8988T (cell line): ENCODE measurements around the gene MAPKBP1.

Source experiments
- DNase-seq: peaks from one replicate; pipeline ENCODE4 v3.0.0; 2011

Gene MAPKBP1

DNA sequence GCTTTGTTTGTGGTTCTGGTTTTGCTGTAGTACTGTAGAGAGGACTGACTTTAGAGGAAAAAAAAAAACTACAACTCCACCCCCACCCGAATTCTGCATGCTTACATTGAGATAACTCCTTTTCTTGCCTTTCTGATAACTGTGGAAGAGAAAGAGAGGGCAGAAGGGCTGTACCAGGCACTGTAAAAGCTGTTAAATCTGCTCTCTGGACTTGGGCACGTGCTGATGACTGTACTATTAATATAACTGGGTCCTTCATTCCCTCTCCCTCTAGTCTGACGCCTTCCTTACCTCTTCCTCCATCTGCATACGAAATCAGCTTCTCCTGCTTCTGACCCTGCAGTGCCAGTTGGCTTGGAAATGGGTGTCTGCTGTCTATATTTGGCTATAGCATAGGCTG, 15.0 kb downstream of the MAPKBP1 start:
- no peak for DNase-seq

DNA sequence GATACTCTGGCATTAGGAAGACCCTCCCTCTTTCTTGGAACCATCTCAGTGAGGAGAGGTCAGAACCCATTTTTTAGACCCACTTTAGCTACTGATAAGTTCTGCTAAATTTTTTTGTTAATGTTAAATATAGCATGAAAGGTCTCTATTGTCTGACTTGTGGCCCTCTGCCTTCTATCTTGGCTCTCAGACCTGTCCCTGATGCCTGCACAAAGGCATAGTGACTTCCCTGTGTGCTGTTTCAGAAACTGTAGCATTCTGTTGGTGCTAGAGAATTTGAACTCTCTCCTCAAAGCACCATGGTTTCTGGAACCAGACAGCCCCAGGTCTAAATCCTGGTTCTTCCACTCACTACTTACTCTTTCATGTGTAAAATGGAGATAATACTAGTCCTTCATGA, 15.4 kb downstream of the MAPKBP1 start:
- DNase-seq = no peak

DNA sequence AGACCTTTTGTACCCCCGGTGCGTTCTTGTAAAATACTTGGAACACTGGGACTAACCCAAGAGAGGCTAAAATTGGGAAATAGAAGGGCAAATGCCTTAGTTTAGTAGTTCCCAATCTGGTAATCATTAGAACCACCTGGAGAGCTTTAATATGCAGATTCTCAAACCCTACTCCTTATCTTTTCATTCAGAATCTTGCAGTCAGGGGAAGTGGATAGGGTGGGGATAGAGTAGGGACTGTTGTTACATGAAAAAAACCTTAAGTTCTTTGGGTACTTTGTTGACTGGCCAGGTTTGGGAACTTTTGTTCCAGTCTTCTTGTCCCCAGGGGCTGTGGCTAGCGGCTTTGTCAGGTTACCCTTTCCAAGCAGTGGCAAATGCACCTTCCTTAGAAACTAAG, 15.9 kb downstream of the MAPKBP1 start:
- no peak for DNase-seq

- DNase-seq = no peak
These were observed 16.7 kb downstream of the MAPKBP1 start for GRCh38 chr15:41790756-41791546.

GRCh38 chr15:41791547-41791937, 17.3 kb downstream of the MAPKBP1 start:
- no peak for DNase-seq

DNA sequence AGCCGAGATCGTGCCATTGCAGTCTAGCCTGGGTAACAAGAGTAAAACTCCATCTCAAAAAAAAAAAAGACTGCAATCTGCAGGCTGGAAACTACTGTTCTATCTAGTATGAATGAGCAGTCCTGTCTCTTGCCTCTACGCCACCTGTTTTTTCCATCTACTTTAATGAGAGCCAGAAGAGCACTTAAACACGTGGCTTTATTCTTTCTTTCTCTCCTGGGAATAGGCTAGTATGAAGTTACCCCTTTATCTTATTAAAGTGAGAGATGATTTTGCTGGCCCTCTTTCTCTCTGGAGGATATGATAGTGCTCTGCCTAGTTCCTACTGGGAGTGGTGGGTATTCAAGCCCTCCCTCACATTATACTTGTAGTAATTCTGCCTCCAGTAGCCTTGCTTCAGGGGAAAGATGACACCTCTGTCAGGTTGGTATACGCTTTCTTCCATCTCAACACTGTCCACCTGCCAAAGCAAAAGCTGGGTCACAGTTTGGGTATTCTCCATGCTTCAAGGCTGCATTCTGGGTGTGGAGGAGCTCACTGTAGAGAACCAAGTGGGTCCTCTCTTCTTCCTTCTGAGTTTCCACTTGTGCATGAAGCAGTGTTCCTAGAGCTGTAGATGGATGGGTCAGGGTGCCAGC, 17.8 kb downstream of the MAPKBP1 start:
- no peak for DNase-seq

DNA sequence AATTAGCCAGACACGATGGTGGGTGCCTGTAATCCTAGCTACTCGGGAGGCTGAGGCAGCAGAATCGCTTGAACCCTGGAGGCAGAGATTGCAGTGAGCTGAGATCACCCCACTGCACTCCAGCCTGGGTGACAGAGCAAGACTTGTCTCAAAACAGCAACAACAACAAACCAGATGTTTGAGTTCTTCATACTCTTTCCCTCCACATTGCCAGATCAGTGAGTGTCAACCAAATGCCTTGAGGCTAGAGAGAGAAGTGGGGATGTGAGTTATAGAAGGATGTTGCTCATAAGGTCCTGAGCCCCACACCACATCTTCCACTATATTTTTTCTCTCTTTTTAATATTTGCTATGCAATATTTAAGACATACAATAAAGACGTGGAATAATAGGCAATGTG, 19.8 kb downstream of the MAPKBP1 start:
- no peak for DNase-seq

- no peak for DNase-seq
These were observed 21.9 kb downstream of the MAPKBP1 start for GRCh38 chr15:41795996-41796856.

DNA sequence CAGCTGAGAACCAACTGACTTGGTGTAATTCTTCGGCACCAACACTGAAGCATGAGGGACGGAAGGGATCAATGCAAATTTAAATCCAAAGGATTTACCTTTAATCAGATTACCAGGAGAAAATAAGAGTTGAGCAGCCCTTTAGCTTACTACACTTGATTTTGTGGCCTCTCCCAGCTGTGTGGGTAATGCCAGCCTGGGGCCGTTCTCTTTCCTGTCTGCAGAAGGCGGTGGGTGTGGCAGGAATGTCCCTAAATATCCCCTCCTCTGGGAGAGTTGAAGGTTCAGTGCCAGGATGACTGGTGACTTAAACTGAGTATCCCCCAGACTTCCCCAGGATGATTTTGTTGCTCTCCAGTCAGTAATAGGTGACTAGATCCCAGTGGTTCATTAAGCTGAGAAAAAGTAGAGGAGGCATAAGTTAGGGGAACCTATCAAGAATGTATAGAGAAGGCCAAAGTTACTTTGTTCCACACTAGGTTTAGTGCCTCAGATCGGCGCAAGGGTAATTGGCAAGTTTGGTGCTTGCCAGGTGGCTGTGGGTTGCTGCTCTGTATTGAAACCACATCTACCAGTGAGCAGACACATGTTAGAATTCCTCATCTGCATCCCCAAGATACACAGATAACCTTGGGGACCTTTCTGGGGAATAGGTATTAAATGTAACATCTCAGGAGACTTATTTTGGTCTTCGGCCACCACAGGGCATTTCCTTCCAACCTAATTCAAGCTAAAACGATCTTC, 23.1 kb downstream of the MAPKBP1 start:
- no peak for DNase-seq

GRCh38 chr15:41798607-41799487, 24.6 kb downstream of the MAPKBP1 start:
- no peak for DNase-seq

GRCh38 chr15:41799488-41799805, 25.2 kb downstream of the MAPKBP1 start:
- no peak for DNase-seq

GRCh38 chr15:41801185-41801584, 26.9 kb downstream of the MAPKBP1 start:
- no peak for DNase-seq

DNA sequence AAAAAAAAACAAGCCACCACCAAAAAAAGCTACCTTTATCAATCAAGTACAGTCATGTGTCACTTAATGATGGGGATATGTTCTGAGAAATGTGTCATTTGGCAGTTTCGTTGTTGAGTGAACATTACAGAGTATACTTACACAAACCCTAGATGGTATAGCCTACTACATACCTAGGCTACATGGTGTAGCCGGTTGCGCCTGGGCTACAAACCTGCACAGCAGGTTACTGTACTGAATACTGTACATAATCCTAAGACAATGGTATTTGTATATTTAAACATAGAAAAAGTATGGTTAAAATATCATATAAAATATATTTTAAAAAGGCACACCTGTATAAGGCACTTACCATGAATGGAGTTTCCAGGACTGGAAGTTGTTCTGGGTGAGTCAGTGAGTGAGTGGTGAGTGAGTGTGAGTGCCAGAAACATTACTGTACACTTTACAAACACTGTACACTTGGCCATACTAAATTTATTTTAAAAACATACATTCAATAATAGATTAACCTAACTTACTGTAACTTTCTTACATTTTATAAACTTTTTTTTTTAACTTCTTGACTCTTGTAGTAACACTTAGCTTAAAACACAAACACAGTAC, 27.7 kb downstream of the MAPKBP1 start:
- no peak for DNase-seq

DNA sequence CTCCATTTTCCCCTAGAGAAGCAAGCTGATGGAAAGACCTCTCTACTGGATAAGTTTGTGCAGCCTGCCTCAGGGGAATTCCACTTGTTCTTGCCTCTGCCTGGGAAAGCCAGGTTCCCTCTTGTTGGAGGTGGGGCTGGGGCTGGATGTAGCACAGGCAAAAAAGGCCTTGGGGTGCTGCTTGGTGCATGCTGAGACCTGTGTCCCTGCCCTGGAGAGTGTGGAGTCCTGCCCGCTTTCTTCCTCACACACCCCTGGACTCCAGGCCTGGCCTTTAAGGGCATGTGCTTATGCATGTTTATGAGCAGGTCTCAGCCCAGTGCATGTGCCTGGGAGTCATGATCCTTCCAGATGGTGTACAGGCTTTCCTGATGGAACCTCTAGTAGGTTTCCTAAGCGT, 30.1 kb downstream of the MAPKBP1 start:
- no peak for DNase-seq

DNA sequence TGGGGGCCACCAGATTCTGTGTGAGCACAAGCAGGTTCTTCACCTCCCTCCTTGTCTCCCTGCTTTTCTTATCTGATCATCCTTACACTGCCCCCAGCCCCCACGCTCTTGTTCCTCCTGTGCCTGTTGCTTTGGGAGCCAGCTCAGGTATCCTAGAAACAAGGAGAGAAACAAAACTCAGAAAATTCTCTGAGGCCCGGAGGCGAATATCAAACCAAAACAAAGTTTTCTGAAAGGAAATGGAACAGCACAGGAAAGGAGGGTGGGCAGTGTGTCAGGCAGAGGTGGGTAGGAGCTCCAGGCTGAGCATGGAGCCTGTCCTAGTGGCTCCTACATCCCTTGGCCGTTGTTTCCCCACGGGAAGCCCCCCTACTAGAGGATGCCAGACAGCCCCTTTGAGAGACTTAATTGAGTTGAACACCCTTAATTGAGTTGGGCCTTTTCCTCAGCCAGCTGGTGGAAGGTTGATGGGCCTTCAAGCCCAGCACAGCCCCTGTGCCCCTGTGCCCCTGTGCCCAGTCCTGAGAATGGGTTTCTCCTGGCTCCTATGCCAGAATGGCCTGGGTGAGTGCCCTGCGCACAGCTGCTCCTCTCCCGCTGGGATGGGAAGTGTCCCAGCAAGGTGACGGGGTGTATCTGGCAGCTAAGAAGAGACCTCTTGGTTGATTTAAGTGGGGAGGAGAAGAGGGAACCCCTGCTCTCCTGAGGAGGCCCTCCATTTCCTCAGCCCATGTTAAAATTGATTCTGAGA, 30.8 kb downstream of the MAPKBP1 start:
- DNase-seq = no peak

GRCh38 chr15:41805711-41806110, 31.4 kb downstream of the MAPKBP1 start:
- no peak for DNase-seq

GRCh38 chr15:41806291-41807181, 32.3 kb downstream of the MAPKBP1 start:
- no peak for DNase-seq

DNA sequence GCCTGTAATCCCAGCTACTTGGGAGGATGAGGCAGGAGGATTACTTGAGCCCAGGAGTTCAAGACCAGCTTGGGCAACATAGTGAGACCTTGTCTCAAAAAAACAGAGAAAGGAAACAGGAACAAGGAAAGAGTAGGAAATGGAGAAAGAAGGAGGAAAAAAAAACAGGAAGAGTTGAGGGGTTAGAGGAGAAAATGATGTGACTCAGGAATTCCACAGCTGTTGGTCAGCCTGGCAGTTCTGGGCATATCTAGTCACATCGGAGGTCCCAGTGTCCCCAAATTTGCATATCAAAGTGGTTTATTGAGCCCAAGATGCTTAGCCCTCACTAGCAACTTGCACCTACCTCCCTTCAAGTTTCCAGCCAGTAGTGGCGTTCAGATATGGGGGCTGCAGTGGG, 34.8 kb downstream of the MAPKBP1 start:
- DNase-seq = no peak

DNA sequence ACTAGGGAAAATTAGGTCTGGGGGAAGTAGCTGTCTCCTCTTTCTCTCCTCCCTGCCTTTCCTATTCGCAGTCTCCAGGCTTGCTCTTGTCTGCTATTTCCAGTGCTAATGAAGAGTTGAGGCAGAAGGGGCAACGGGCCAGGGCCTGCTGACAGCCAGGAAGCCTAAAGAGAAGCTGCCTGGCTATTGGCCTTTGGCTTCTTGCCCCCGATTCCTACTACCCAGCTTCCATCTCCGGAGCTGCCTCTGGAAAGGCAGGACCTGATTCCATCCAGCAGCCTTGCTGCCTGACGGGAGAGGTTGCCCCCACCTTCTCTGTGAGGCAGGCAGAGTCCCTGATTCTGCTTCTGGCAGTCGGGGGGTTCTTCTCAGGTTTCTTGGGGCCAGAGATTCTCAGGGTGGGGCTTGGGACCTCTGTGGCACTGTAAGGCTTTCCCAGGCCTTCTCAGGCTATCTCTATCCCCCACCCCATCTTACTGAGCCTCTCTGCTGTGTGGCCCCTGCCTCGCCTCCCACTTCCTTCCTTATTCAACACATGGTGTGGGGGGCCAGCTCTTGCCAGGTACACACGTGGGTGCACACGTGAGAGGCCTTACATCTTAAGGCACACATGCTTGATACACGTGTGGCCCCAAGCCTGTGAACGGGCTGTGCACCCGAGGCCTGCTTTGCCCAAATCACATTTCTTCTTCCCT, 35.4 kb downstream of the MAPKBP1 start:
- no peak for DNase-seq
